ENCODE data around the gene OPCML.

The OPCML gene

DNA sequence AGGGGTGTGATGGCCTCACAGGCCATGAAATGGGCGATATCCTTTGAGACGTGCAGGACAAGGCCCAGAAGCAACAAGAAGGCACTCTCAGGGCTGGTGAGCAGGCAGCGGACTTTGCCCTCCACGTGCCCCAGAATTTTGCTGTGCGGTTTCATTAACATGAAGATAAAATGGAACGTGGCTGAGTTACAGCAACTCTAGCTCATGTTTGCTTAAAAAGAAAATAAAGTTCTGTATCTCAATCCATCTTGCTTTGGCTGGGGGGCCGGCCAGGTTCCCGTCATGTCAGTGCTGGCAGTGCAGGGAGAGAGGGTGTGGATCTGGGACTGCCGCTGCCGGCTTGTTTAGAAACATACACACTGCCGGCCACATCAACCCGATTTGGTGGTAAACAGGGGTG is 370.1 kb downstream of the OPCML start:
- TF ChIP-seq, protein P1, sequence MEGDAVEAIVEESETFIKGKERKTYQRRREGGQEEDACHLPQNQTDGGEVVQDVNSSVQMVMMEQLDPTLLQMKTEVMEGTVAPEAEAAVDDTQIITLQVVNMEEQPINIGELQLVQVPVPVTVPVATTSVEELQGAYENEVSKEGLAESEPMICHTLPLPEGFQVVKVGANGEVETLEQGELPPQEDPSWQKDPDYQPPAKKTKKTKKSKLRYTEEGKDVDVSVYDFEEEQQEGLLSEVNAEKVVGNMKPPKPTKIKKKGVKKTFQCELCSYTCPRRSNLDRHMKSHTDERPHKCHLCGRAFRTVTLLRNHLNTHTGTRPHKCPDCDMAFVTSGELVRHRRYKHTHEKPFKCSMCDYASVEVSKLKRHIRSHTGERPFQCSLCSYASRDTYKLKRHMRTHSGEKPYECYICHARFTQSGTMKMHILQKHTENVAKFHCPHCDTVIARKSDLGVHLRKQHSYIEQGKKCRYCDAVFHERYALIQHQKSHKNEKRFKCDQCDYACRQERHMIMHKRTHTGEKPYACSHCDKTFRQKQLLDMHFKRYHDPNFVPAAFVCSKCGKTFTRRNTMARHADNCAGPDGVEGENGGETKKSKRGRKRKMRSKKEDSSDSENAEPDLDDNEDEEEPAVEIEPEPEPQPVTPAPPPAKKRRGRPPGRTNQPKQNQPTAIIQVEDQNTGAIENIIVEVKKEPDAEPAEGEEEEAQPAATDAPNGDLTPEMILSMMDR (IDR thresholded peaks at IDR 0.05; ENCODE audit: low read depth, low read length, missing control alignments) = no peak
- in situ Hi-C loops (cut with HindIII; ENCODE audit: low pct_ligation_motif_present, low sequenced_read_pairs) = no loop called here
- Histone ChIP-seq H3K4me3 (ENCODE audit: low read depth, low read length) (no peak overlapping the region), H3K27ac (no peak overlapping the region), H3K36me3 (replicated peaks) (no peaks in the 10 kb centered on the region), H3K27me3 (replicated peaks) (no peaks in the 10 kb centered on the region)
- no peak for DNase-seq

DNA sequence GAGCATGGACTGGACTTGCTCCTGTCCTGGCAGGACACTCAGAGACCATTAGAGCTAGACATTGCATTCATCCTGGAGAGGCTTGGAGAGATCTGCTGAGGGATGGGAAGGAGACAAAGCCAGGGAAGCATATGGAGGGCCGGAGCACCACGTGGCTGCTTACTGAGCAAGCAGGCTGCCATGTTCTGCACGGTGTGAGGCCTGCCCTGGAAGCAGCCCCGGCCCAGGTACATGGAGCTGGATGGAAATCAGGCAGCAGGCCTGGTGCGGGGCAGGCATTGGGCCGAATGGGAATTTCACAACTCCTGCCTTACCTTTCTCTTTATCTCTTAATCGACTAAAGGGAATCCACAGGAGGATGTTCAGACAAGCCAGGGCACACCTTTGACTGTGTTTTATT is 371.5 kb downstream of the OPCML start:
- no peak for DNase-seq

DNA sequence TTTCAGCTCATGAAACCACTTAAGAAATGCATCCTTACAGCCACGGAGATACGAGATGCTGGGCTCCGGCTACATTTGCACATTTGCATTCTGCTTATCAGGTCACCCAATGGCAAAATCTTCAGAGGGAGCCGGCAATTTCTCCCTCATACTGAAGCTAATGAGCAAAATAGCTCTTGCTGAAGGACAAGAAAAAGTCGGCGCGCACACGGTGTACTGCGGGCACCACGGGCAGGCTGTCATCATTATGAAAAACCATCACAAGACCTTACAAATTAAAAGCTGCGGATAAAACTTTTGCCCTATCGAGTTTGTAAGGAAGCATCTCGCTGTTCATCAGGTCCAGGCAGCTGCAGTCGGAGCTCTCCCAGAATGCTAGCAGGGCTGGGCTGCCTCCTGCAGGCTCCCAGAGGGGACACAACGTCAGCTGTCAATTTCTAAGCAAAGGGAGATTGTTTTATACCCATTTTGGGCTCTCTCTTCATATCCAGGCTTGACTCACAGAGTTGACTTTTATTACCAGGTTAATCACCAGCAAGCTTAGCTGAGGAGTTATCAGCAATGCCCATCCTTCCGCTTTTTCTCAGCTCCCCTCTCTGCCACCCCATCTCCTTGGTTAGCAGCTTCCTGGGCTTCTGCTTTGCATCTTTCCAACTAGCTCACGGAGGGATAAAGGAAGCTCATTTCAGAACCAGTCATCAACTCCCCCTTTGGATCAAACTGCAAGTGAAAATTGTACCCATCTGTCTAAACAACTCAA is 375.1 kb downstream of the OPCML start:
- no peak for DNase-seq
- Histone ChIP-seq H3K27me3 (replicated peaks) (no peaks in the 10 kb centered on the region), H3K36me3 (replicated peaks) (no peaks in the 10 kb centered on the region), H3K27ac (no peak overlapping the region), H3K4me3 (ENCODE audit: low read depth, low read length) (no peak overlapping the region)
- in situ Hi-C loops (cut with HindIII; ENCODE audit: low pct_ligation_motif_present, low sequenced_read_pairs) = no loop called here
- TF ChIP-seq, protein P1 (IDR thresholded peaks at IDR 0.05; ENCODE audit: low read depth, low read length, missing control alignments) = no peak

More for the DNA sequence above, 371.5 kb downstream of the OPCML start:
- in situ Hi-C loops (cut with HindIII; ENCODE audit: low pct_ligation_motif_present, low sequenced_read_pairs) = no loop called here
- no peak overlapping the region for H3K4me3 ChIP-seq (ENCODE audit: low read depth, low read length)
- TF ChIP-seq, protein P1 (IDR thresholded peaks at IDR 0.05; ENCODE audit: low read depth, low read length, missing control alignments) = no peak
- H3K27ac ChIP-seq = no peak overlapping the region
- H3K36me3 ChIP-seq (replicated peaks) = no peaks in the 10 kb centered on the region
- H3K27me3 ChIP-seq (replicated peaks) = no peaks in the 10 kb centered on the region

DNA sequence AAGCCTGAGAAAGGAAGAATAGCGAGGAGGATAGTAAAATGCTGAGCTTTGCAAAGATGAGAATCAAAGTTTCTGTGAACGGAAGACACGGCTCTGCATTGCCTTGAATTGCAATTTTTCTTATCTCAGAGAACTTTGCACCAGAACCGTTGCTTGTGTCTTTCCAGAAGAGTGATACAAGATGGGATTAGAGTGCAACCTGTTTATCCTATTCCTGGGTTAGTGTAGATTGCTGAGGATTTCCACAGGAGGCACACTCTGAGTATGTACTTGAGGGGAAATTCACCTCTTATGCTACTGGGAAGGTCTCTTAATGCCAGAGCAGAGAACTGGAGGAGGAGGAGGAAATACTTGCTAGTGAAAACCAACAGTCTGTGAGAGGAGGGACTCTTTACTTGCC is 377.5 kb downstream of the OPCML start:
- in situ Hi-C loops (cut with HindIII; ENCODE audit: low pct_ligation_motif_present, low sequenced_read_pairs) = no loop called here
- no peak overlapping the region for H3K27ac ChIP-seq
- DNase-seq = no peak
- H3K4me3 ChIP-seq (ENCODE audit: low read depth, low read length) = no peak overlapping the region
- no peaks in the 10 kb centered on the region for H3K27me3 ChIP-seq (replicated peaks)
- no peaks in the 10 kb centered on the region for H3K36me3 ChIP-seq (replicated peaks)
- TF ChIP-seq, protein P1 (IDR thresholded peaks at IDR 0.05; ENCODE audit: low read depth, low read length, missing control alignments) = no peak

DNA sequence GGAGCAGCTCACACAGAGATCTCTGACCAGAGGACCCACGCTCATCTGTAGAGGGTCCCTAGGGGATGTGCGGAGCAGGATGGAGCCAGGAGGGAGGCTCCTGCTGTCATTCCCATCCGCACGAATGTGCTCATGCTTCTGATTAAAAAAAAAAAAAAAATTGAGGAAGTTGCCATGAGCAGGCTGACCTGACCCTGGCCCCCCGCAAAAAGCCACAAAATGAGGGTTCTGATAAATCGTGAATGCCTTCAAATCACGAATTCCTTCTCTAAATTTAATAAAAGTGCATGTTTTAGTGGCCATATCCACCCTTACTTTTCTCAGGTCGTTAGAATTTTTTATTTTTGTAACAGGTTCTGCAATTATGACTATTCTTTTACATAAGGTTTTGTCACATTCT is 378.2 kb downstream of the OPCML start:
- in situ Hi-C loops (cut with HindIII; ENCODE audit: low pct_ligation_motif_present, low sequenced_read_pairs) = no loop called here
- Histone ChIP-seq H3K4me3 (ENCODE audit: low read depth, low read length) (no peak overlapping the region), H3K27ac (no peak overlapping the region), H3K27me3 (replicated peaks) (no peaks in the 10 kb centered on the region), H3K36me3 (replicated peaks) (no peaks in the 10 kb centered on the region)
- DNase-seq = no peak
- TF ChIP-seq, protein P1 (IDR thresholded peaks at IDR 0.05; ENCODE audit: low read depth, low read length, missing control alignments) = no peak

DNA sequence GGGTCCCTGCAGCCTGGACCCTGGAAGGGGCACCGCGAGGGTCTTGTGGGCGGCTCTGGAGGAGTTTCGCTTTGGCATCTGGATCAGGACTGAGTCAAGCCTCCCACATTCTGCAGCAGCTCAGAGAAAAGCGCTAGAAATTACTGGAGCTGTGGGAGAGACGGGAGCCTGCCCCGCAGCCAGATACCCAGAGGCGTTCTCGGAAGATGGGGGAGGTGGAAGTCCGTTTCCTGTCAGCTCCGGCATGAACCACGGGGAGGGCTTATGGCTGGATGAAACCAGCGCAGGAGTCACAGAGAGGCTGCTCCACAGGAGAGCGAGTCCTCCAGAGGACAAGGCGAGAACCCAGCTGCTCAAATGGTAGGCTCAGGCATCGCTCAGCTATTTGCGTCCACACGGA is 379.3 kb downstream of the OPCML start:
- Histone ChIP-seq H3K27me3 (replicated peaks) (no peaks in the 10 kb centered on the region), H3K36me3 (replicated peaks) (no peaks in the 10 kb centered on the region), H3K27ac (no peak overlapping the region), H3K4me3 (ENCODE audit: low read depth, low read length) (no peak overlapping the region)
- in situ Hi-C loops (cut with HindIII; ENCODE audit: low pct_ligation_motif_present, low sequenced_read_pairs) = no loop called here
- DNase-seq = no peak
- TF ChIP-seq, protein P1 (IDR thresholded peaks at IDR 0.05; ENCODE audit: low read depth, low read length, missing control alignments) = no peak
